ENCODE results near the gene NKX1-1.

GRCh38 chr4:1381181-1381621 lies 25.0 kb downstream of the NKX1-1 start:
- TF ChIP-seq YY1 (IDR thresholded peaks at IDR 0.05; ENCODE audit: insufficient read depth, insufficient read length), result no peak
- TF ChIP-seq ZNF274 (IDR thresholded peaks at IDR 0.05; ENCODE audit: low read depth, low read length), result no peak
